BLaER1 (cell line): ENCODE measurements around the gene PDXK.

Source experiments
- H3K27ac ChIP-seq: shearing (Covaris generic); formaldehyde crosslinking; 2 replicates; pipeline ENCODE4 v1.8.1; 2022
- H3K27me3 ChIP-seq: shearing (Covaris generic); formaldehyde crosslinking; 2 replicates; pipeline ENCODE4 v1.8.1; 2022
- H3K36me3 ChIP-seq: shearing (Covaris generic); formaldehyde crosslinking; 2 replicates; pipeline ENCODE4 v1.8.1; 2022
- H3K4me1 ChIP-seq: shearing (Covaris generic); formaldehyde crosslinking; 2 replicates; pipeline ENCODE4 v1.8.1; 2022
- H3K4me2 ChIP-seq: shearing (Covaris generic); formaldehyde crosslinking; 2 replicates; pipeline ENCODE4 v1.8.1; 2022
- H3K4me3 ChIP-seq: shearing (Covaris generic); formaldehyde crosslinking; 2 replicates; pipeline ENCODE4 v1.8.1; 2022
- H3K9ac ChIP-seq: shearing (Covaris generic); formaldehyde crosslinking; 2 replicates; pipeline ENCODE4 v1.8.1; 2022
- H3K9me3 ChIP-seq: shearing (Covaris generic); formaldehyde crosslinking; 2 replicates; pipeline ENCODE4 v1.8.1; 2022
- H4K20me1 ChIP-seq: shearing (Covaris generic); formaldehyde crosslinking; 2 replicates; pipeline ENCODE4 v1.8.1; 2022
- Cebpa-rat ChIP-seq: shearing (Covaris generic); IDR thresholded peaks from 2 replicates; pipeline ENCODE4 v1.8.1; 2022

The PDXK gene

GRCh38 chr21:43801006-43801783 is 82.3 kb downstream of the PDXK start:
- peaks cover 88% of the 10 kb centered on the region for H4K20me1 ChIP-seq
- no peak overlapping the region for H3K4me3 ChIP-seq
- H3K9ac ChIP-seq = no peak overlapping the region
- H3K27me3 ChIP-seq = no peaks in the 10 kb centered on the region
- no peak for TF ChIP-seq Cebpa-rat
- no peak overlapping the region for H3K27ac ChIP-seq
- H3K9me3 ChIP-seq = no peaks in the 10 kb centered on the region
- H3K4me1 ChIP-seq = peaks cover 29% of the 10 kb centered on the region
- H3K36me3 ChIP-seq = peaks cover 86% of the 10 kb centered on the region
- no peak overlapping the region for H3K4me2 ChIP-seq

GRCh38 chr21:43802713-43803313 is 83.9 kb downstream of the PDXK start:
- Histone ChIP-seq H3K4me3 (no peak overlapping the region), H3K27me3 (no peaks in the 10 kb centered on the region), H3K4me2 (no peak overlapping the region), H3K9me3 (no peaks in the 10 kb centered on the region), H3K4me1 (peaks cover 45% of the 10 kb centered on the region), H3K9ac (no peak overlapping the region), H3K27ac (no peak overlapping the region; the same call in 1 of the 2 replicates), H4K20me1 (peaks cover 84% of the 10 kb centered on the region), H3K36me3 (peaks cover 70% of the 10 kb centered on the region)
- no peak for TF ChIP-seq Cebpa-rat

GRCh38 chr21:43803558-43804300 is 84.8 kb downstream of the PDXK start:
- peaks cover 60% of the 10 kb centered on the region for H3K36me3 ChIP-seq
- peak overlapping the region; percentile 83 for H3K27ac ChIP-seq
- peak overlapping the region; percentile 77 for H3K4me2 ChIP-seq

GRCh38 chr21:43805275-43805800 is 86.4 kb downstream of the PDXK start:
- H3K27me3 ChIP-seq = no peaks in the 10 kb centered on the region
- peaks cover 44% of the 10 kb centered on the region for H3K36me3 ChIP-seq
- no peaks in the 10 kb centered on the region for H3K9me3 ChIP-seq
- no peak overlapping the region; the same call in 1 of the 2 replicates for H3K4me3 ChIP-seq
- peak; percentile 76; the same call in 1 of the 2 replicates for TF ChIP-seq Cebpa-rat
- H3K4me2 ChIP-seq = peak overlapping the region; percentile 77
- peak overlapping the region; percentile 83 for H3K27ac ChIP-seq
- H4K20me1 ChIP-seq = peaks cover 82% of the 10 kb centered on the region
- H3K4me1 ChIP-seq = peaks cover 71% of the 10 kb centered on the region
- peak overlapping the region; percentile 59; the same call in 1 of the 2 replicates for H3K9ac ChIP-seq

More at GRCh38 chr21:43803558-43804300, 84.8 kb downstream of the PDXK start:
- Histone ChIP-seq H3K27me3 (no peaks in the 10 kb centered on the region), H3K9me3 (no peaks in the 10 kb centered on the region), H3K4me3 (no peak overlapping the region), H3K9ac (no peak overlapping the region), H4K20me1 (peaks cover 88% of the 10 kb centered on the region), H3K4me1 (peaks cover 54% of the 10 kb centered on the region)
- TF ChIP-seq Cebpa-rat = no peak

- H3K9ac ChIP-seq = peak overlapping the region; percentile 34
- H3K27ac ChIP-seq = peak overlapping the region; percentile 83
- no peak for TF ChIP-seq Cebpa-rat
- H3K36me3 ChIP-seq = peaks cover 36% of the 10 kb centered on the region
- peaks cover 82% of the 10 kb centered on the region for H4K20me1 ChIP-seq
- no peaks in the 10 kb centered on the region for H3K9me3 ChIP-seq
- H3K4me1 ChIP-seq = peaks cover 79% of the 10 kb centered on the region
- no peaks in the 10 kb centered on the region for H3K27me3 ChIP-seq
- no peak overlapping the region for H3K4me3 ChIP-seq
- H3K4me2 ChIP-seq = peak overlapping the region; percentile 77
Observed at GRCh38 chr21:43806017-43806710, 87.2 kb downstream of the PDXK start.

- Histone ChIP-seq H4K20me1 (peaks cover 68% of the 10 kb centered on the region), H3K9me3 (no peaks in the 10 kb centered on the region), H3K4me2 (peak overlapping the region; percentile 92; the same call in 1 of the 2 replicates), H3K27me3 (no peaks in the 10 kb centered on the region), H3K4me1 (peaks cover 99% of the 10 kb centered on the region), H3K9ac (no peak overlapping the region), H3K4me3 (no peak overlapping the region), H3K36me3 (peaks cover 14% of the 10 kb centered on the region), H3K27ac (peak overlapping the region; percentile 56)
- no peak for TF ChIP-seq Cebpa-rat
Observed at GRCh38 chr21:43808367-43808766, 89.4 kb downstream of the PDXK start.

GRCh38 chr21:43808832-43809251 is 89.9 kb downstream of the PDXK start:
- no peaks in the 10 kb centered on the region for H3K27me3 ChIP-seq
- H3K4me1 ChIP-seq = peaks cover 97% of the 10 kb centered on the region
- no peak for TF ChIP-seq Cebpa-rat
- H3K9ac ChIP-seq = no peak overlapping the region
- H3K4me2 ChIP-seq = peak overlapping the region; percentile 92
- peak overlapping the region; percentile 56; the same call in 1 of the 2 replicates for H3K27ac ChIP-seq
- H3K4me3 ChIP-seq = no peak overlapping the region
- H3K9me3 ChIP-seq = no peaks in the 10 kb centered on the region
- H4K20me1 ChIP-seq = peaks cover 64% of the 10 kb centered on the region
- peaks cover 9% of the 10 kb centered on the region for H3K36me3 ChIP-seq

GRCh38 chr21:43809346-43809799 is 90.4 kb downstream of the PDXK start:
- H3K4me3 ChIP-seq = no peak overlapping the region
- no peak for TF ChIP-seq Cebpa-rat
- peak overlapping the region; percentile 92 for H3K4me2 ChIP-seq
- no peaks in the 10 kb centered on the region for H3K27me3 ChIP-seq
- H3K4me1 ChIP-seq = peaks cover 92% of the 10 kb centered on the region
- H3K36me3 ChIP-seq = peaks cover 4% of the 10 kb centered on the region
- H3K27ac ChIP-seq = peak overlapping the region; percentile 31; the same call in 1 of the 2 replicates
- no peaks in the 10 kb centered on the region for H3K9me3 ChIP-seq
- peaks cover 58% of the 10 kb centered on the region for H4K20me1 ChIP-seq
- no peak overlapping the region for H3K9ac ChIP-seq
